Activated CD4-positive, alpha-beta T cell treated with anti-CD3 and anti-CD28 coated beads, Interleukin-2, amount 50 U/mL, for 1 hour (primary cell): ENCODE measurements around the gene PITPNM3.

Experiments
- DNase-seq: peaks from one replicate; pipeline ENCODE4 v3.0.0-alpha.2; 2020

Gene PITPNM3

GRCh38 chr17:6525141-6525540, 31.2 kb downstream of the PITPNM3 start:
- DNase-seq, result no peak

- DNase-seq, result no peak
Measured at GRCh38 chr17:6524520-6524919, 31.8 kb downstream of the PITPNM3 start.

GRCh38 chr17:6523809-6524355, 32.5 kb downstream of the PITPNM3 start:
- no peak for DNase-seq

GRCh38 chr17:6523330-6523729, 33.0 kb downstream of the PITPNM3 start:
- DNase-seq, result no peak

GRCh38 chr17:6521586-6521985, 34.8 kb downstream of the PITPNM3 start:
- DNase-seq, result no peak

- no peak for DNase-seq
Measured at GRCh38 chr17:6517062-6517461, 39.3 kb downstream of the PITPNM3 start.

- DNase-seq, result no peak
Measured at GRCh38 chr17:6514371-6514770, 42.0 kb downstream of the PITPNM3 start.

- DNase-seq, result no peak
Measured at GRCh38 chr17:6512552-6512951, 43.8 kb downstream of the PITPNM3 start.

- DNase-seq, result no peak
Measured at GRCh38 chr17:6510321-6510977, 45.9 kb downstream of the PITPNM3 start.

- no peak for DNase-seq
Measured at GRCh38 chr17:6509921-6510320, 46.4 kb downstream of the PITPNM3 start.

GRCh38 chr17:6509031-6509771, 47.2 kb downstream of the PITPNM3 start:
- no peak for DNase-seq

GRCh38 chr17:6508519-6509030, 47.8 kb downstream of the PITPNM3 start:
- DNase-seq, result no peak

GRCh38 chr17:6508016-6508415, 48.3 kb downstream of the PITPNM3 start:
- no peak for DNase-seq

GRCh38 chr17:6507535-6507934, 48.8 kb downstream of the PITPNM3 start:
- no peak for DNase-seq

GRCh38 chr17:6506679-6507231, 49.6 kb downstream of the PITPNM3 start:
- no peak for DNase-seq

GRCh38 chr17:6505425-6506142, 50.8 kb downstream of the PITPNM3 start:
- no peak for DNase-seq

- no peak for DNase-seq
Measured at GRCh38 chr17:6503641-6504195, 52.6 kb downstream of the PITPNM3 start.

- no peak for DNase-seq
Measured at GRCh38 chr17:6502871-6503509, 53.4 kb downstream of the PITPNM3 start.

- DNase-seq, result no peak
Measured at GRCh38 chr17:6502142-6502541, 54.2 kb downstream of the PITPNM3 start.

- no peak for DNase-seq
Measured at GRCh38 chr17:6501359-6501758, 55.0 kb downstream of the PITPNM3 start.

GRCh38 chr17:6498901-6499540, 57.3 kb downstream of the PITPNM3 start:
- no peak for DNase-seq

- no peak for DNase-seq
Measured at GRCh38 chr17:6498356-6498755, 58.0 kb downstream of the PITPNM3 start.
